ENCODE measurements around the gene SYCN.

Gene SYCN

GRCh38 chr19:39157997-39158389, 46.1 kb downstream of the SYCN start:
- no peak overlapping the region for H4K8ac ChIP-seq (ENCODE audit: low read depth, low read length)
- peaks cover 3 to 29% of the 10 kb centered on the region in 2 donors for H3K4me1 ChIP-seq (ENCODE audit: control insufficient read depth in 2 of 2, insufficient read depth in 1 of 2, low read depth in 1 of 2, low read length in 2 of 2)
- H3K36me3 ChIP-seq (replicated peaks in 1 of 2; ENCODE audit: control insufficient read depth in 2 of 2, insufficient read depth in 2 of 2, low read length in 2 of 2), result peaks cover 0 to 5% of the 10 kb centered on the region in 2 donors
- H3K4me2 ChIP-seq (ENCODE audit: insufficient read depth, low read length, poor library complexity, severe bottlenecking), result no peak overlapping the region
- peak overlapping the region; percentile 77 for H2AK5ac ChIP-seq (ENCODE audit: low read depth, low read length)
- no CpG with 5 or more reads among the region's 15 CpGs for WGBS, 2 donors (ENCODE audit: extremely low coverage in 2 of 2, insufficient read length in 2 of 2, insufficient replicate concordance in 1 of 2)
- peak overlapping the region; percentile 59 for H3K4ac ChIP-seq (ENCODE audit: low read length)
- peak overlapping the region; percentile 57 for H3K23ac ChIP-seq (ENCODE audit: low read depth, low read length, poor library complexity)
- H3K18ac ChIP-seq (ENCODE audit: low read length), result peak overlapping the region; percentile 35
- no peak overlapping the region for H2BK15ac ChIP-seq (ENCODE audit: low read length)
- peaks cover 0 to 3% of the 10 kb centered on the region in 2 donors for H3K9me3 ChIP-seq (replicated peaks in 1 of 2; ENCODE audit: control insufficient read depth in 2 of 2, insufficient read depth in 1 of 2, low read depth in 1 of 2, low read length in 2 of 2)
- peaks cover 0 to 2% (median 0%) of the 10 kb centered on the region in 3 experiments for H3K27me3 ChIP-seq (ENCODE audit: control insufficient read depth in 3 of 3, insufficient read depth in 3 of 3, low read depth in 1 of 3, low read length in 3 of 3)
- H2BK120ac ChIP-seq (ENCODE audit: low read depth, low read length), result no peak overlapping the region
- H3K79me1 ChIP-seq (ENCODE audit: low read depth, low read length), result peaks cover 28% of the 10 kb centered on the region
- H2BK12ac ChIP-seq (ENCODE audit: low read length), result peak overlapping the region; percentile 2
- H3K27ac ChIP-seq (replicated peaks; ENCODE audit: low read length), result no peak overlapping the region
- peak overlapping the region; percentile 82 for H3K9ac ChIP-seq (ENCODE audit: low read depth, low read length, poor library complexity)
- H2AFZ ChIP-seq (ENCODE audit: low read length), result no peak overlapping the region
- peak overlapping the region; percentile 89 for H4K91ac ChIP-seq (ENCODE audit: low read depth, low read length, poor library complexity)
- H3K4me3 ChIP-seq (ENCODE audit: low read length in 2 of 2), result peak overlapping the region in 1 of 2 donors; percentile 70
- H2BK5ac ChIP-seq (ENCODE audit: low read length), result no peak overlapping the region
- peak overlapping the region; percentile 78 for H3K14ac ChIP-seq (ENCODE audit: low read length)
- no peak for DNase-seq (ENCODE audit: low spot score)

GRCh38 chr19:39157275-39157996, 46.6 kb downstream of the SYCN start:
- Histone ChIP-seq H2BK5ac (ENCODE audit: low read length) (no peak overlapping the region), H3K9ac (ENCODE audit: low read depth, low read length, poor library complexity) (peak overlapping the region; percentile 82), H3K4me1 (ENCODE audit: control insufficient read depth in 2 of 2, insufficient read depth in 1 of 2, low read depth in 1 of 2, low read length in 2 of 2) (peaks cover 0 to 24% of the 10 kb centered on the region in 2 donors), H2BK15ac (ENCODE audit: low read length) (no peak overlapping the region), H2BK12ac (ENCODE audit: low read length) (no peak overlapping the region), H3K18ac (ENCODE audit: low read length) (peak overlapping the region; percentile 35), H4K8ac (ENCODE audit: low read depth, low read length) (no peak overlapping the region), H3K23ac (ENCODE audit: low read depth, low read length, poor library complexity) (peak overlapping the region; percentile 57), H4K91ac (ENCODE audit: low read depth, low read length, poor library complexity) (peak overlapping the region; percentile 87), H3K79me1 (ENCODE audit: low read depth, low read length) (peaks cover 28% of the 10 kb centered on the region), H2BK120ac (ENCODE audit: low read depth, low read length) (no peak overlapping the region), H3K4ac (ENCODE audit: low read length) (peak overlapping the region; percentile 59), H3K27ac (replicated peaks; ENCODE audit: low read length) (no peak overlapping the region), H3K27me3 (ENCODE audit: control insufficient read depth in 3 of 3, insufficient read depth in 3 of 3, low read depth in 1 of 3, low read length in 3 of 3) (peaks cover 0 to 2% (median 0%) of the 10 kb centered on the region in 3 experiments), H3K4me2 (ENCODE audit: insufficient read depth, low read length, poor library complexity, severe bottlenecking) (no peak overlapping the region), H2AK5ac (ENCODE audit: low read depth, low read length) (no peak overlapping the region), H3K4me3 (ENCODE audit: low read length in 2 of 2) (peak overlapping the region in 1 of 2 donors; percentile 70), H3K14ac (ENCODE audit: low read length) (peak overlapping the region; percentile 78), H2AFZ (ENCODE audit: low read length) (no peak overlapping the region), H3K9me3 (replicated peaks in 1 of 2; ENCODE audit: control insufficient read depth in 2 of 2, insufficient read depth in 1 of 2, low read depth in 1 of 2, low read length in 2 of 2) (peaks cover 0 to 3% of the 10 kb centered on the region in 2 donors), H3K36me3 (replicated peaks in 1 of 2; ENCODE audit: control insufficient read depth in 2 of 2, insufficient read depth in 2 of 2, low read length in 2 of 2) (peaks cover 0 to 5% of the 10 kb centered on the region in 2 donors)
- no CpG with 5 or more reads among the region's 23 CpGs for WGBS, 2 donors (ENCODE audit: extremely low coverage in 2 of 2, insufficient read length in 2 of 2, insufficient replicate concordance in 1 of 2)
- DNase-seq (ENCODE audit: low spot score), result no peak

GRCh38 chr19:39156326-39157230, 47.5 kb downstream of the SYCN start:
- H4K91ac ChIP-seq (ENCODE audit: low read depth, low read length, poor library complexity), result no peak overlapping the region
- DNase-seq (ENCODE audit: low spot score), result no peak

More at GRCh38 chr19:39156326-39157230, 47.5 kb downstream of the SYCN start:
- Histone ChIP-seq H3K27ac (replicated peaks; ENCODE audit: low read length) (no peak overlapping the region), H3K27me3 (ENCODE audit: control insufficient read depth in 3 of 3, insufficient read depth in 3 of 3, low read depth in 1 of 3, low read length in 3 of 3) (peaks cover 0 to 2% (median 0%) of the 10 kb centered on the region in 3 experiments), H3K79me1 (ENCODE audit: low read depth, low read length) (peaks cover 28% of the 10 kb centered on the region), H3K36me3 (replicated peaks in 1 of 2; ENCODE audit: control insufficient read depth in 2 of 2, insufficient read depth in 2 of 2, low read length in 2 of 2) (peaks cover 0 to 5% of the 10 kb centered on the region in 2 donors), H4K8ac (ENCODE audit: low read depth, low read length) (no peak overlapping the region), H3K9ac (ENCODE audit: low read depth, low read length, poor library complexity) (no peak overlapping the region), H2BK120ac (ENCODE audit: low read depth, low read length) (no peak overlapping the region), H3K9me3 (replicated peaks in 1 of 2; ENCODE audit: control insufficient read depth in 2 of 2, insufficient read depth in 1 of 2, low read depth in 1 of 2, low read length in 2 of 2) (peaks cover 0 to 3% of the 10 kb centered on the region in 2 donors), H3K14ac (ENCODE audit: low read length) (peak overlapping the region; percentile 49), H2BK5ac (ENCODE audit: low read length) (peak overlapping the region; percentile 83), H3K4me2 (ENCODE audit: insufficient read depth, low read length, poor library complexity, severe bottlenecking) (no peak overlapping the region), H2BK12ac (ENCODE audit: low read length) (no peak overlapping the region), H2AFZ (ENCODE audit: low read length) (no peak overlapping the region), H2BK15ac (ENCODE audit: low read length) (no peak overlapping the region), H3K23ac (ENCODE audit: low read depth, low read length, poor library complexity) (peak overlapping the region; percentile 67), H3K4ac (ENCODE audit: low read length) (peak overlapping the region; percentile 56), H3K4me1 (ENCODE audit: control insufficient read depth in 2 of 2, insufficient read depth in 1 of 2, low read depth in 1 of 2, low read length in 2 of 2) (peaks cover 0 to 24% of the 10 kb centered on the region in 2 donors), H2AK5ac (ENCODE audit: low read depth, low read length) (peak overlapping the region; percentile 91), H3K18ac (ENCODE audit: low read length) (peak overlapping the region; percentile 77), H3K4me3 (ENCODE audit: low read length in 2 of 2) (peak overlapping the region in 1 of 2 donors; percentile 30)
- no CpG with 5 or more reads among the region's 24 CpGs for WGBS, 2 donors (ENCODE audit: extremely low coverage in 2 of 2, insufficient read length in 2 of 2, insufficient replicate concordance in 1 of 2)
